ENCODE measurements around the gene PDHX. TPM values are rescaled to one million over a fixed set of nuclear protein-coding genes. Genes with fewer than 3 reads are reported as not detected.

PDHX gene
- total and polyA plus RNA-seq, 2 of the 4 experiments (the other 2 are of a cell fraction), result 19.8 to 26.7 TPM

DNA sequence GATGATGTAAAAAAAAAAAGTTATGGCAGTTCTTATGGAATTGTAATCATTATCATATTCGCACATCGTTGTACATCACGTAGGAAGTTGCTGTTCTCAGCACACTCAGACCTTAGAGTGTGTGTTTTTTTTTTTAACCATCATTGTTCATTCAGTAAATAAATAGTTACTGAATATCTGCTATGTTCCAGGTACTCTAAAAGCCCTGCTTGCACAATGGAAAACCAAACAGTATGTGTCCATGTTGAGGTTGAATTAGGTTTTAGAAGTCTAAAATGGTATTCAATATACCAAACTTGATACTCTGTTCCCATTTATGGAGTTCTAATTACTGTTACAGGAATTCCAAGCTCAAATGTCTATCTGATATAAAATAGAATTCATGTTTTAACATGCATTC is 41.2 kb downstream of the PDHX start:
- H2AK5ac ChIP-seq (ENCODE audit: low read depth, low read length), result no peak overlapping the region
- no peak overlapping the region for H2BK5ac ChIP-seq (ENCODE audit: low read depth, low read length, poor library complexity, severe bottlenecking)
- no peak overlapping the region for H3K23ac ChIP-seq (ENCODE audit: low read depth, low read length)
- H3K79me1 ChIP-seq (ENCODE audit: low read depth in 1 of 2, low read length in 2 of 2), result peaks cover 14 to 17% of the 10 kb centered on the region in 2 experiments; a peak in 3 of 4 replicates
- H3K9me3 ChIP-seq (ENCODE audit: control insufficient read depth, insufficient read depth, low read length), result no peaks in the 10 kb centered on the region
- no peak overlapping the region for H3K56ac ChIP-seq (ENCODE audit: extremely low read depth, insufficient read depth, low read length)
- no peak overlapping the region for H3K14ac ChIP-seq (replicated peaks; ENCODE audit: low read depth, low read length)
- no peak overlapping the region for H3K9ac ChIP-seq (ENCODE audit: low read depth, low read length)
- no peak overlapping the region for H3K18ac ChIP-seq (ENCODE audit: low read depth, low read length)
- no peak for DNase-seq
- POLR2A ChIA-PET (ENCODE audit: unreplicated experiment), result no interaction called here
- no peak overlapping the region for H4K5ac ChIP-seq (ENCODE audit: low read depth, low read length)
- no peaks in the 10 kb centered on the region for H3K9me1 ChIP-seq (ENCODE audit: insufficient read depth, low read length)
- H4K91ac ChIP-seq (ENCODE audit: insufficient read depth, low read depth, low read length), result no peak overlapping the region
- H3K4me1 ChIP-seq (ENCODE audit: control insufficient read depth, insufficient read depth, low read length), result no peaks in the 10 kb centered on the region
- H3K27me3 ChIP-seq (ENCODE audit: control insufficient read depth, insufficient read depth, low read length), result no peaks in the 10 kb centered on the region
- H3K4me3 ChIP-seq (ENCODE audit: insufficient read depth, low read depth, low read length), result no peak overlapping the region
- no peak overlapping the region for H3K4ac ChIP-seq (ENCODE audit: low read depth, low read length)
- TF ChIP-seq MAFK (IDR thresholded peaks at IDR 0.05; ENCODE audit: low read depth, low read length), result no peak
- TF ChIP-seq, protein P1, sequence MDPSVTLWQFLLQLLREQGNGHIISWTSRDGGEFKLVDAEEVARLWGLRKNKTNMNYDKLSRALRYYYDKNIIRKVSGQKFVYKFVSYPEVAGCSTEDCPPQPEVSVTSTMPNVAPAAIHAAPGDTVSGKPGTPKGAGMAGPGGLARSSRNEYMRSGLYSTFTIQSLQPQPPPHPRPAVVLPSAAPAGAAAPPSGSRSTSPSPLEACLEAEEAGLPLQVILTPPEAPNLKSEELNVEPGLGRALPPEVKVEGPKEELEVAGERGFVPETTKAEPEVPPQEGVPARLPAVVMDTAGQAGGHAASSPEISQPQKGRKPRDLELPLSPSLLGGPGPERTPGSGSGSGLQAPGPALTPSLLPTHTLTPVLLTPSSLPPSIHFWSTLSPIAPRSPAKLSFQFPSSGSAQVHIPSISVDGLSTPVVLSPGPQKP (IDR thresholded peaks at IDR 0.05; ENCODE audit: borderline replicate concordance, low read depth, low read length), result no peak
- no peak for TF ChIP-seq MAZ (IDR thresholded peaks at IDR 0.05; ENCODE audit: borderline replicate concordance, low read depth, low read length)
- TF ChIP-seq POLR2A (IDR thresholded peaks at IDR 0.05; ENCODE audit: low read depth, low read length), result no peak
- TF ChIP-seq BHLHE40 (IDR thresholded peaks at IDR 0.05; ENCODE audit: low read depth, low read length), result no peak
- TF ChIP-seq NFE2L2 (IDR thresholded peaks at IDR 0.05; ENCODE audit: low read depth, low read length), result no peak
- no peak for TF ChIP-seq RFX5 (IDR thresholded peaks at IDR 0.05; ENCODE audit: low read depth, low read length)
- no peak for TF ChIP-seq CEBPB (IDR thresholded peaks at IDR 0.05; ENCODE audit: low read depth, low read length)
- no peak for TF ChIP-seq RCOR1 (IDR thresholded peaks at IDR 0.05; ENCODE audit: insufficient replicate concordance, low read length)
- TF ChIP-seq, protein P2, sequence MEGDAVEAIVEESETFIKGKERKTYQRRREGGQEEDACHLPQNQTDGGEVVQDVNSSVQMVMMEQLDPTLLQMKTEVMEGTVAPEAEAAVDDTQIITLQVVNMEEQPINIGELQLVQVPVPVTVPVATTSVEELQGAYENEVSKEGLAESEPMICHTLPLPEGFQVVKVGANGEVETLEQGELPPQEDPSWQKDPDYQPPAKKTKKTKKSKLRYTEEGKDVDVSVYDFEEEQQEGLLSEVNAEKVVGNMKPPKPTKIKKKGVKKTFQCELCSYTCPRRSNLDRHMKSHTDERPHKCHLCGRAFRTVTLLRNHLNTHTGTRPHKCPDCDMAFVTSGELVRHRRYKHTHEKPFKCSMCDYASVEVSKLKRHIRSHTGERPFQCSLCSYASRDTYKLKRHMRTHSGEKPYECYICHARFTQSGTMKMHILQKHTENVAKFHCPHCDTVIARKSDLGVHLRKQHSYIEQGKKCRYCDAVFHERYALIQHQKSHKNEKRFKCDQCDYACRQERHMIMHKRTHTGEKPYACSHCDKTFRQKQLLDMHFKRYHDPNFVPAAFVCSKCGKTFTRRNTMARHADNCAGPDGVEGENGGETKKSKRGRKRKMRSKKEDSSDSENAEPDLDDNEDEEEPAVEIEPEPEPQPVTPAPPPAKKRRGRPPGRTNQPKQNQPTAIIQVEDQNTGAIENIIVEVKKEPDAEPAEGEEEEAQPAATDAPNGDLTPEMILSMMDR (conservative IDR thresholded peaks at IDR 0.05; ENCODE audit: low read depth, low read length), result no peak
- no peak for TF ChIP-seq FOS (IDR thresholded peaks at IDR 0.05; ENCODE audit: low read depth, low read length)
- TF ChIP-seq, protein P3, sequence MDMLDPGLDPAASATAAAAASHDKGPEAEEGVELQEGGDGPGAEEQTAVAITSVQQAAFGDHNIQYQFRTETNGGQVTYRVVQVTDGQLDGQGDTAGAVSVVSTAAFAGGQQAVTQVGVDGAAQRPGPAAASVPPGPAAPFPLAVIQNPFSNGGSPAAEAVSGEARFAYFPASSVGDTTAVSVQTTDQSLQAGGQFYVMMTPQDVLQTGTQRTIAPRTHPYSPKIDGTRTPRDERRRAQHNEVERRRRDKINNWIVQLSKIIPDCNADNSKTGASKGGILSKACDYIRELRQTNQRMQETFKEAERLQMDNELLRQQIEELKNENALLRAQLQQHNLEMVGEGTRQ (IDR thresholded peaks at IDR 0.05; ENCODE audit: low read depth, low read length), result no peak
- in situ Hi-C loops (cut with MboI; ENCODE audit: low sequenced_read_pairs) (no loop called here), dilution Hi-C loops (cut with HindIII; ENCODE audit: low sequenced_read_pairs, unreplicated experiment) (no loop called here), intact Hi-C loops (cut with micrococcal nuclease) (no loop called here)
- no peak overlapping the region for H4K8ac ChIP-seq (ENCODE audit: low read depth in 2 of 2, low read length in 2 of 2)
- BruUV-seq (replicated peaks), result no TSS peak
- CTCF ChIA-PET, result no interaction called here
- H2AK9ac ChIP-seq (replicated peaks; ENCODE audit: low read depth, low read length, poor library complexity), result no peak overlapping the region
- no peak for ATAC-seq (ENCODE audit: low read depth)
- H2BK15ac ChIP-seq (ENCODE audit: low read depth, low read length), result no peak overlapping the region
- no peaks in the 10 kb centered on the region for H4K20me1 ChIP-seq (ENCODE audit: insufficient read depth, low read length)
- no peak overlapping the region for H3K4me2 ChIP-seq (ENCODE audit: low read depth, low read length)
- H2BK20ac ChIP-seq (ENCODE audit: low read depth, low read length), result no peak overlapping the region
- H3K27ac ChIP-seq (ENCODE audit: insufficient read depth, low read length), result no peak overlapping the region
- no CpG with 5 or more reads among the region's 3 CpGs for WGBS, 2 experiments (ENCODE audit: extremely low coverage in 2 of 2, insufficient read length in 1 of 2)
- no peak overlapping the region for H2BK120ac ChIP-seq (ENCODE audit: low read depth, low read length)
- H3K36me3 ChIP-seq (ENCODE audit: control insufficient read depth, insufficient read depth, low read length), result peaks cover 10% of the 10 kb centered on the region
- no peak overlapping the region for H2AFZ ChIP-seq (replicated peaks; ENCODE audit: low read length, poor library complexity)
